Measurements from ENCODE around the gene FHIP1A. TPM values are rescaled to one million over a fixed set of nuclear protein-coding genes. Genes with fewer than 3 reads are reported as not detected.
A peak's percentile ranks its signal among the peaks of the same experiment; 100 is the strongest.

The FHIP1A gene
- total RNA-seq (2016; rRNA removed; fragmentation: Illumina TruSeq; extraction: Trizol) (2.9 and 6.2 TPM in 2 replicates), polyA plus RNA-seq (2011; rRNA removed) (4.1 and 4.3 TPM in 2 replicates), polyA minus RNA-seq (2011; rRNA and poly(A)+ RNA removed; ENCODE audit: low replicate concordance) (19.9 and 26.0 TPM in 2 replicates), Bru-seq, nascent RNA (percentile 70 among the genes with signal in this experiment), BruChase-seq, experiment 1, labeled RNA remaining after a 6-hour chase (percentile 62 among the genes with signal in this experiment), BruChase-seq, experiment 2, labeled RNA remaining after a 2-hour chase (percentile 62 among the genes with signal in this experiment)
- total RNA-seq (2016; cell fraction: cytosol; rRNA removed; fragmentation: Illumina TruSeq; extraction: Trizol; ENCODE audit: low read depth) = 5.3 and 6.2 TPM in 2 replicates
- 3.6 and 5.2 TPM in 2 replicates for total RNA-seq (2016; cell fraction: insoluble cytoplasmic fraction; rRNA removed; fragmentation: Illumina TruSeq; extraction: Trizol)
- 3.6 and 4.4 TPM in 2 replicates for total RNA-seq (2016; cell fraction: membrane; rRNA removed; fragmentation: Illumina TruSeq; extraction: Trizol)
- total RNA-seq (2016; cell fraction: nucleus; rRNA removed; fragmentation: Illumina TruSeq; extraction: Trizol) = 6.8 and 11.0 TPM in 2 replicates
- polyA plus RNA-seq (2011; cell fraction: cytosol; rRNA removed) = 2.2 and 2.9 TPM in 2 replicates
- polyA plus RNA-seq (2011; cell fraction: nucleus; rRNA removed) = 11.5 and 13.7 TPM in 2 replicates
- polyA plus RNA-seq (2012) = 2.1 and 2.5 TPM in 2 replicates
- polyA plus RNA-seq (2016; cell fraction: cytosol; fragmentation: Illumina TruSeq; extraction: Trizol; ENCODE audit: low read depth) = 0.06 and 0.24 TPM in 2 replicates
- 1.1 and 2.0 TPM in 2 replicates for polyA plus RNA-seq (2016; cell fraction: insoluble cytoplasmic fraction; fragmentation: Illumina TruSeq; extraction: Trizol; ENCODE audit: low read depth)
- polyA plus RNA-seq (2016; cell fraction: membrane; fragmentation: Illumina TruSeq; extraction: Trizol; ENCODE audit: low read depth) = 0.23 and 0.41 TPM in 2 replicates
- 1.8 and 2.0 TPM in 2 replicates for polyA plus RNA-seq (2016; cell fraction: nucleus; fragmentation: Illumina TruSeq; extraction: Trizol; ENCODE audit: insufficient read depth, low read depth)
- polyA minus RNA-seq (2011; cell fraction: cytosol; rRNA and poly(A)+ RNA removed) = 7.2 and 9.9 TPM in 2 replicates
- polyA minus RNA-seq (2011; cell fraction: nucleus; rRNA and poly(A)+ RNA removed) = 42.9 and 59.2 TPM in 2 replicates
- long read RNA-seq, experiment 1, partial matches to known transcripts = 0 of 1 reads
- long read RNA-seq, experiment 1, other reads (novel, unspliced or antisense) = 1 of 1 reads
- long read RNA-seq, experiment 2, partial matches to known transcripts = 0 of 4 reads
- long read RNA-seq, experiment 2, other reads (novel, unspliced or antisense) = 4 of 4 reads

DNA sequence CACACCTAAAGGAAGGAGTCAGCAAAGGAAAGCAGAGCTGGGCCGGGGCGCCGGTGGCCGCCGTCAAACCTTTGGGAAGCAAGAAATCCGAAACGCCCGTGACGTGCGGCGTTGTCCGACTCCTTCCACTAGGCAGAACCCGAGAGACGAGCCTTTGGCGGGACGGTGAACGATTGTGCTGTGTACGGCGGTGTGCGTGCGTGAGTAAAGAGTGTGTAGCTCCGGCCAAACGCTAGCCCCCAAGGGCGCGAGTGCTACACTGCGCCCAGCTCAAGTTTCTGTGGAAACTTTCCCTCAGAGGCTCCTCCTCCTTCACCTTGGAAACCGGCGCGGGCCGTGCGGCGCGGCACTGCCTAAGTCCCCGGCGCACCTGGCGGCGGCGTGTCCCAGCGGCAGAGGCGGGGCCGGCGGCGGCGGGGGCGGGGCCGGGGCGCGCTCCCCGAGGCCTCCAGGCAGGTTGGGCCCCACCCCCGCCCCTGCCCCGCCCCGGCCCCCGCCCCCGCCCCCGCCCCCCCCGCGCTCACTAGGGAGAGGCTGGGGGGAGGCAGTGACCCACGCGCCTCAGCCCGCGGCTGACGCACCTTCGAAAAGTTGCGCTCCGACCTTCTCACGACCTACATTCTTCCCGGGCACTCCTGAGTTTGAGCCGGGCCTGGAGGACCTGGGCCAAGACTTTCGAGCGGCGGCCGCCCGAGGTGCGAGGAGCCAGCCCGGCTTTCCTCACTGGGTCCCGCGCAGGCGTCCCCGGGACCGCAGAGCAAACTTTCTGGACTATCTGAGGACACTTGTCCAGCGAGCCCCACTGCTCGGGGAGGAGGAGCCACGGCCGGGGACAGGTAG, at the start of gene FHIP1A:
Gene FHIP1A (plus strand): TSS at position 547 of the 840 bp plus-strand sequence. CDS start 157,084 bp downstream, outside the sequence.
- Histone ChIP-seq H3K4me2 (ENCODE audit: low read depth, low read length) (peak within 1 kb of the TSS; percentile 100), H3K27me3 (ENCODE audit: control insufficient read depth in 1 of 2, insufficient read depth in 2 of 2, low read length in 2 of 2) (no peaks in the 10 kb centered on the region; a peak in 1 of 5 replicates), H3K36me3 (replicated peaks in 1 of 2; ENCODE audit: control insufficient read depth in 1 of 2, insufficient read depth in 2 of 2, low read length in 2 of 2) (no peaks in the 10 kb centered on the region), H3K9ac (ENCODE audit: insufficient read depth, low read depth, low read length) (peak within 1 kb of the TSS; percentile 79), H3K4me3 (replicated peaks in 1 of 3; ENCODE audit: insufficient read depth in 1 of 3, low read depth in 2 of 3, low read length in 3 of 3) (peak within 1 kb of the TSS; percentile 75 to 87 (median 82)), H3K27ac (ENCODE audit: extremely low read length, insufficient read depth, low read length) (peak within 1 kb of the TSS; percentile 75), H2AFZ (ENCODE audit: low read length) (peak within 1 kb of the TSS; percentile 51), H3K4me1 (ENCODE audit: insufficient read depth, low read length) (peaks cover 41% of the 10 kb centered on the region), H4K20me1 (ENCODE audit: insufficient read depth, low read length) (peaks cover 3% of the 10 kb centered on the region; the same call in 1 of the 2 replicates), H3K9me3 (ENCODE audit: low read length) (no peaks in the 10 kb centered on the region), H3K79me2 (ENCODE audit: insufficient read depth, low read length) (peaks cover 10% of the 10 kb centered on the region)
- intact Hi-C loops (cut with micrococcal nuclease; ENCODE audit: unreplicated experiment) = loop anchor here (1.0 kb wide), 1 partner anchor 85 kb away; no protein-coding TSS in a partner anchor
- POLR2A ChIA-PET = interaction anchor here (2.1 kb wide), 1 partner anchor 84 kb away, joined by 11 read pairs; the partner anchor contains the start of gene SH3D19
- in situ Hi-C loops (cut with HindIII; ENCODE audit: extremely low pct_ligation_motif_present, low pct_unique_long_range_greater_than_20kb) = no loop called here
- ATAC-seq (peak; percentile 88), DNase-seq (ENCODE audit: low spot score) (peak; percentile 86), FAIRE-seq (peak; percentile 49)
- CTCF ChIA-PET (ENCODE audit: low intra/inter-chr PET ratio, low total read pairs) = no interaction called here
- no TSS peak for BruUV-seq (replicated peaks)
- 10% methylated on average over 26 of the region's 84 CpGs for WGBS (ENCODE audit: low lambda C conversion rate)
- TF ChIP-seq HES4 (CRISPR knock-in tag; IDR thresholded peaks at IDR 0.05; ENCODE audit: borderline replicate concordance) = no peak
- TF ChIP-seq PAWR (CRISPR knock-in tag; IDR thresholded peaks at IDR 0.05; ENCODE audit: borderline replicate concordance) = no peak
- no peak for TF ChIP-seq CENPX (CRISPR knock-in tag; IDR thresholded peaks at IDR 0.05)
- TF ChIP-seq STAT5B (CRISPR knock-in tag; IDR thresholded peaks at IDR 0.05) = no peak
- no peak for TF ChIP-seq HNRNPUL1 (IDR thresholded peaks at IDR 0.05; ENCODE audit: low read depth, low read length)
- no peak for TF ChIP-seq NBN (conservative IDR thresholded peaks at IDR 0.05)
- TF ChIP-seq ZNF598 (CRISPR knock-in tag; IDR thresholded peaks at IDR 0.05; ENCODE audit: borderline replicate concordance) = no peak
- no peak for TF ChIP-seq ZNF792 (CRISPR knock-in tag; IDR thresholded peaks at IDR 0.05)
- TF ChIP-seq, protein P1, sequence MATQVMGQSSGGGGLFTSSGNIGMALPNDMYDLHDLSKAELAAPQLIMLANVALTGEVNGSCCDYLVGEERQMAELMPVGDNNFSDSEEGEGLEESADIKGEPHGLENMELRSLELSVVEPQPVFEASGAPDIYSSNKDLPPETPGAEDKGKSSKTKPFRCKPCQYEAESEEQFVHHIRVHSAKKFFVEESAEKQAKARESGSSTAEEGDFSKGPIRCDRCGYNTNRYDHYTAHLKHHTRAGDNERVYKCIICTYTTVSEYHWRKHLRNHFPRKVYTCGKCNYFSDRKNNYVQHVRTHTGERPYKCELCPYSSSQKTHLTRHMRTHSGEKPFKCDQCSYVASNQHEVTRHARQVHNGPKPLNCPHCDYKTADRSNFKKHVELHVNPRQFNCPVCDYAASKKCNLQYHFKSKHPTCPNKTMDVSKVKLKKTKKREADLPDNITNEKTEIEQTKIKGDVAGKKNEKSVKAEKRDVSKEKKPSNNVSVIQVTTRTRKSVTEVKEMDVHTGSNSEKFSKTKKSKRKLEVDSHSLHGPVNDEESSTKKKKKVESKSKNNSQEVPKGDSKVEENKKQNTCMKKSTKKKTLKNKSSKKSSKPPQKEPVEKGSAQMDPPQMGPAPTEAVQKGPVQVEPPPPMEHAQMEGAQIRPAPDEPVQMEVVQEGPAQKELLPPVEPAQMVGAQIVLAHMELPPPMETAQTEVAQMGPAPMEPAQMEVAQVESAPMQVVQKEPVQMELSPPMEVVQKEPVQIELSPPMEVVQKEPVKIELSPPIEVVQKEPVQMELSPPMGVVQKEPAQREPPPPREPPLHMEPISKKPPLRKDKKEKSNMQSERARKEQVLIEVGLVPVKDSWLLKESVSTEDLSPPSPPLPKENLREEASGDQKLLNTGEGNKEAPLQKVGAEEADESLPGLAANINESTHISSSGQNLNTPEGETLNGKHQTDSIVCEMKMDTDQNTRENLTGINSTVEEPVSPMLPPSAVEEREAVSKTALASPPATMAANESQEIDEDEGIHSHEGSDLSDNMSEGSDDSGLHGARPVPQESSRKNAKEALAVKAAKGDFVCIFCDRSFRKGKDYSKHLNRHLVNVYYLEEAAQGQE (IDR thresholded peaks at IDR 0.05; ENCODE audit: borderline replicate concordance in 1 of 2, low read depth in 1 of 2, low read length in 2 of 2) = no peak
- TF ChIP-seq ATM (IDR thresholded peaks at IDR 0.05; ENCODE audit: borderline replicate concordance) = no peak
- TF ChIP-seq, protein P2, sequence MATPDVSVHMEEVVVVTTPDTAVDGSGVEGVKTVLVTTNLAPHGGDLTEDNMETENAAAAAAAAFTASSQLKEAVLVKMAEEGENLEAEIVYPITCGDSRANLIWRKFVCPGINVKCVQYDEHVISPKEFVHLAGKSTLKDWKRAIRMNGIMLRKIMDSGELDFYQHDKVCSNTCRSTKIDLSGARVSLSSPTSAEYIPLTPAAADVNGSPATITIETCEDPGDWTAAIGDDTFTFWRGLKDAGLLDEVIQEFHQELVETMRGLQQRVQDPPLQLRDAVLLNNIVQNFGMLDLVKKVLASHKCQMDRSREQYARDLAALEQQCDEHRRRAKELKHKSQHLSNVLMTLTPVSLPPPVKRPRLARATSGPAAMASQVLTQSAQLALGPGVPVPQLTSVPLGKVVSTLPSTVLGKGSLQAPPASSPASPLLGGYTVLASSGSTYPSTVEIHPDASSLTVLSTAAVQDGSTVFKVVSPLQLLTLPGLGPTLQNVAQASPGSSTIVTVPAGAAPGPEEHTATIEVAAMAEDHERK (CRISPR knock-in tag; IDR thresholded peaks at IDR 0.05; ENCODE audit: low read depth) = peak; percentile 51; the same call in 1 of the 2 replicates
- TF ChIP-seq GABPB1 (CRISPR knock-in tag; IDR thresholded peaks at IDR 0.05) = no peak; the same call in 1 of the 2 replicates
- TF ChIP-seq RFX5 (IDR thresholded peaks at IDR 0.05; ENCODE audit: low read depth, low read length) = 0 out of 2 replicates have a peak, but pooled peaks have one; percentile 21

All from HepG2 (cell line).